K562 (cell line): ENCODE data around the gene EPX. TPM values are rescaled to one million over a fixed set of nuclear protein-coding genes. Genes with fewer than 3 reads are reported as not detected.

Experiments
- ATAC-seq: fragments of 200-7000 bp; cut with Tn5 transposase; 3 replicates; pipeline ENCODE4 v1.9.1; 2020; ENCODE audit warnings: moderate library complexity
- BruUV-seq: library from RNA; stranded (reverse); fragments of 400-500 nt; replicated peaks from 2 replicates; lab custom pipeline; 2021; lab: Mats Ljungman, UMichigan
- CTCF ChIA-PET: fragments of 300-600 bp; formaldehyde crosslinking; extraction: SDS; loops from one replicate; lab custom pipeline; 2021; ENCODE audit warnings: low intra/inter-chr PET ratio; lab: Yijun Ruan, JAX
- POLR2A ChIA-PET: fragments of 300-600, 350-650 bp; sonication (Branson Sonifier 250); formaldehyde crosslinking; extraction: SDS; loops from one replicate; lab custom pipeline; 2021; ENCODE audit warnings: antibody characterized with exemption, inconsistent platforms; lab: Yijun Ruan, JAX
- DNase-seq, 4 experiments: peaks; one replicate each; pipeline versions ENCODE4 v3.0.0 to v3.0.0-alpha.2; 2011 to 2018; ENCODE audit warnings: low spot score in 3 of 4, mixed read lengths in 3 of 4; ENCODE audit errors: extremely low read depth in 1 of 4
- FAIRE-seq: peaks from 2 replicates; lab custom pipeline; 2011; peaks lifted over from hg19 to GRCh38; lab: Jason Lieb, UNC
- H2AFZ ChIP-seq: 2 replicates; pipeline ENCODE4 v1.6.0; 2011; ENCODE audit warnings: low read depth, low read length, control low read depth, inconsistent platforms
- H3K27ac ChIP-seq: fragments of 200-600 bp; 3 replicates; pipeline ENCODE4 v1.8.0; 2011; ENCODE audit warnings: low read depth, mild to moderate bottlenecking, control low read depth, inconsistent platforms, low read length, moderate library complexity, mixed read lengths; ENCODE audit errors: extremely low read depth
- H3K27me3 ChIP-seq, 2 experiments: fragments of 300-600 bp in 1 of 2; 2 replicates in 1 of 2; 3 replicates in 1 of 2; pipeline versions ENCODE4 v1.6.0 to v1.8.0; 2011; ENCODE audit warnings: inconsistent platforms in 2 of 2, low read length in 2 of 2, mild to moderate bottlenecking in 1 of 2, mixed read lengths in 1 of 2, moderate library complexity in 1 of 2; ENCODE audit not compliant: control insufficient read depth in 2 of 2, insufficient read depth in 2 of 2
- H3K36me3 ChIP-seq: fragments of 300-600 bp; 3 replicates; pipeline ENCODE4 v1.8.0; 2011; ENCODE audit warnings: mild to moderate bottlenecking, low read length, inconsistent platforms; ENCODE audit not compliant: control insufficient read depth, insufficient read depth
- H3K4me1 ChIP-seq, 2 experiments: fragments of 200-600 bp in 1 of 2; replicated peaks in 1 of 2; 2 replicates in 1 of 2; 3 replicates in 1 of 2; pipeline versions ENCODE4 v1.5.1 to v1.8.0; 2011; ENCODE audit warnings: inconsistent platforms in 2 of 2, low read length in 2 of 2, mild to moderate bottlenecking in 1 of 2, mixed read lengths in 1 of 2, moderate library complexity in 1 of 2; ENCODE audit not compliant: control insufficient read depth in 2 of 2, insufficient read depth in 2 of 2
- H3K4me2 ChIP-seq: 2 replicates; pipeline ENCODE4 v1.6.1; 2011; ENCODE audit warnings: low read length, control low read depth, inconsistent platforms, mixed read lengths; ENCODE audit not compliant: insufficient read depth
- H3K4me3 ChIP-seq: fragments of 200-600 bp; sonication (generic), shearing (Covaris generic); 2 replicates; pipeline ENCODE4 v1.5.1; 2016; ENCODE audit warnings: control low read depth, inconsistent platforms
- H3K79me2 ChIP-seq: fragments of 200-600 bp; 3 replicates; pipeline ENCODE4 v1.8.0; 2011; ENCODE audit warnings: low read length, inconsistent platforms; ENCODE audit not compliant: control insufficient read depth, insufficient read depth
- H3K9ac ChIP-seq, 2 experiments: 2 replicates each; pipeline versions ENCODE4 v1.6.0 to v1.6.1; 2011; ENCODE audit warnings: low read depth in 2 of 2, low read length in 2 of 2, control low read depth in 1 of 2, inconsistent platforms in 1 of 2, mild to moderate bottlenecking in 1 of 2, mixed read lengths in 1 of 2; ENCODE audit not compliant: insufficient read depth in 1 of 2
- H3K9me1 ChIP-seq: one replicate; pipeline ENCODE4 v1.6.0; 2011; ENCODE audit warnings: inconsistent platforms, mild to moderate bottlenecking, low read length, moderate library complexity; ENCODE audit not compliant: control insufficient read depth, insufficient read depth
- H3K9me3 ChIP-seq: replicated peaks from 2 replicates; pipeline ENCODE4 v1.5.1; 2011; ENCODE audit warnings: low read depth, low read length, inconsistent platforms; ENCODE audit not compliant: control insufficient read depth, insufficient read depth
- H4K20me1 ChIP-seq: replicated peaks from 2 replicates; pipeline ENCODE4 v1.6.1; 2011; ENCODE audit warnings: low read length, inconsistent platforms, mixed read lengths; ENCODE audit not compliant: control insufficient read depth, insufficient read depth
- ATF1 ChIP-seq, 2 experiments: fragments of 450-650 bp in 1 of 2; IDR thresholded peaks; 2 replicates each; pipeline ENCODE4 v1.6.1; 2016; ENCODE audit warnings: missing compliant biosample characterization in 1 of 2, missing genetic modification characterization in 1 of 2
- CREM ChIP-seq: IDR thresholded peaks from 2 replicates; pipeline ENCODE4 v1.6.1; 2014; ENCODE audit warnings: antibody characterized with exemption, low read depth
- RFX1 ChIP-seq: fragments of 450-650 bp; IDR thresholded peaks from 2 replicates; pipeline ENCODE4 v1.6.1; 2016; ENCODE audit warnings: mild to moderate bottlenecking, moderate library complexity
- UBTF ChIP-seq, 2 experiments: IDR thresholded peaks; 2 replicates each; pipeline ENCODE4 v1.6.1; 2012; ENCODE audit warnings: improper control_type of control experiment in 2 of 2, low read depth in 2 of 2, low read length in 2 of 2, borderline replicate concordance in 1 of 2
- WGBS: fragments of 100-300 bp; shearing (Covaris generic); methylation state at CpG from one replicate; pipeline ENCODE4 v1.1.6; 2016; ENCODE audit warnings: low coverage, mixed read lengths; ENCODE audit not compliant: insufficient coverage; ENCODE audit errors: missing lambda C conversion rate; 5-methylcytosine and 5-hydroxymethylcytosine counted together
- in situ Hi-C: fragments of 300-500 bp; cut with MboI; formaldehyde crosslinking; loops from 4 replicates; pipeline ENCODE4 v1.15.0; 2018; ENCODE audit warnings: inconsistent platforms, mixed read lengths
- intact Hi-C: fragments of 100-400 bp; cut with micrococcal nuclease; formaldehyde crosslinking; loops from 2 replicates; pipeline ENCODE4 v1.14.2; 2022
- polyA plus RNA-seq, 8 experiments: library from polyadenylated mRNA; depleted of rRNA in 4 of 8; stranded (reverse) in 5 of 8; unstranded in 3 of 8; fragments of >200 nt; fragmentation: Nextera tagmentation in 2 of 8; fragmentation: Illumina TruSeq in 1 of 8; extraction: Ambion mirVana in 2 of 8; extraction: Trizol in 1 of 8; gene quantifications; 2 replicates each; pipeline versions ENCODE4 v1.2.1 to v1.2.3, GENCODE V29; 2011 to 2014; ENCODE audit warnings: inconsistent platforms in 1 of 8, missing spikeins in 1 of 8
- total RNA-seq, 7 experiments: library from RNA; depleted of rRNA in 6 of 7; stranded (reverse); fragments of >200 nt in 6 of 7; fragmentation: Illumina TruSeq in 2 of 7; extraction: Trizol in 2 of 7; gene quantifications; 2 replicates each; pipeline versions ENCODE4 v1.2.1 to v1.2.3, GENCODE V29; 2011 to 2021; ENCODE audit warnings: low replicate concordance in 1 of 7
- TF ChIP-seq, protein P1 (sequence below), 2 experiments: IDR thresholded peaks; 2 replicates each; pipeline ENCODE4 v1.6.1; 2011; ENCODE audit warnings: borderline replicate concordance in 1 of 2, control low read depth in 1 of 2, low read depth in 1 of 2, low read length in 1 of 2, mild to moderate bottlenecking in 1 of 2, mixed read lengths in 1 of 2, moderate library complexity in 1 of 2; ENCODE audit not compliant: insufficient read depth in 1 of 2, insufficient read length in 1 of 2, poor library complexity in 1 of 2, severe bottlenecking in 1 of 2; ENCODE audit errors: extremely low read depth in 1 of 2

The EPX gene
- total and polyA plus RNA-seq, 9 of the 15 experiments (the other 6 are each of a cell fraction or from before 2014, with no cell fraction given): 0.07 to 0.33 (median 0.19) TPM; not detected in 3

GRCh38 chr17:58156839-58157803 lies 35.4 kb upstream of the EPX start:
- Histone ChIP-seq H3K4me3 (peak overlapping the region; percentile 23; the same call in 1 of the 2 replicates), H3K9ac (peak overlapping the region in 1 of 2 experiments; percentile 66; a peak in 2 of 4 replicates), H3K27ac (no peak overlapping the region), H3K4me2 (peak overlapping the region; percentile 40), H3K4me1 (peaks cover 0 to 7% of the 10 kb centered on the region in 2 experiments; a peak in 2 of 5 replicates), H3K79me2 (no peaks in the 10 kb centered on the region), H3K9me1 (no peaks in the 10 kb centered on the region), H4K20me1 (no peaks in the 10 kb centered on the region), H3K27me3 (peaks cover 24 to 39% of the 10 kb centered on the region in 2 experiments), H3K36me3 (no peaks in the 10 kb centered on the region), H2AFZ (peak overlapping the region; percentile 52; the same call in 1 of the 2 replicates), H3K9me3 (no peaks in the 10 kb centered on the region)
- TF ChIP-seq RFX1: no peak
- 0 out of 4 replicates have a peak, but pooled peaks of 1 of the 2 experiments have one; percentile 48 for TF ChIP-seq UBTF (IDR thresholded peaks at IDR 0.05; ENCODE audit: borderline replicate concordance in 1 of 2, low read depth in 2 of 2, low read length in 2 of 2)
- TF ChIP-seq, protein P1, sequence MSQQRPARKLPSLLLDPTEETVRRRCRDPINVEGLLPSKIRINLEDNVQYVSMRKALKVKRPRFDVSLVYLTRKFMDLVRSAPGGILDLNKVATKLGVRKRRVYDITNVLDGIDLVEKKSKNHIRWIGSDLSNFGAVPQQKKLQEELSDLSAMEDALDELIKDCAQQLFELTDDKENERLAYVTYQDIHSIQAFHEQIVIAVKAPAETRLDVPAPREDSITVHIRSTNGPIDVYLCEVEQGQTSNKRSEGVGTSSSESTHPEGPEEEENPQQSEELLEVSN (IDR thresholded peaks at IDR 0.05; ENCODE audit: borderline replicate concordance in 1 of 2, extremely low read depth in 1 of 2, insufficient read depth in 1 of 2, insufficient read length in 1 of 2, low read depth in 1 of 2, low read length in 1 of 2, poor library complexity in 1 of 2, severe bottlenecking in 1 of 2): peak in 1 of 2 experiments; percentile 18
- 0 out of 2 replicates have a peak, but pooled peaks have one; percentile 14 for TF ChIP-seq CREM
- no peak for TF ChIP-seq ATF1 (CRISPR knock-in tag; IDR thresholded peaks at IDR 0.05)
- TF ChIP-seq ATF1 (tag; IDR thresholded peaks at IDR 0.05): peak; percentile 53
- CTCF ChIA-PET: no interaction called here
- POLR2A ChIA-PET: interaction anchor here (0.7 kb wide), 1 partner anchor 296 kb away, joined by 4 read pairs; no protein-coding TSS in a partner anchor
- ATAC-seq (peak; percentile 61), DNase-seq (peak; percentile 14 to 33 (median 24)), FAIRE-seq (peak; percentile 40)
- intact Hi-C loops (no loop called here), in situ Hi-C loops (no loop called here)
- BruUV-seq: no TSS peak
- WGBS: 5% methylated on average over 65 of the region's 65 CpGs
